Measurements from ENCODE around the gene TXNDC8.
"Not testable (repeated sequence)": the region's sequence is repeated elsewhere in the genome, so short reads cannot be mapped to it uniquely, and the experiment has no call there.

Gene TXNDC8

GRCh38 chr9:110337727-110338126 lies at the start of gene TXNDC8:
TXNDC8 (minus strand) TSS chr9:110337863.
- DNase-seq, result no peak

- no peak for DNase-seq
These were observed 45.8 kb upstream of the TXNDC8 start for GRCh38 chr9:110383491-110383890.

- no peak for DNase-seq
These were observed 45.1 kb upstream of the TXNDC8 start for GRCh38 chr9:110382731-110383130.

GRCh38 chr9:110371411-110372007 lies 33.8 kb upstream of the TXNDC8 start:
- DNase-seq, result no peak

GRCh38 chr9:110370315-110370714 lies 32.7 kb upstream of the TXNDC8 start:
- DNase-seq, result no peak

- DNase-seq, result no peak
These were observed 26.8 kb upstream of the TXNDC8 start for GRCh38 chr9:110364451-110364850.

- not testable (repeated sequence) for DNase-seq
These were observed 21.3 kb upstream of the TXNDC8 start for GRCh38 chr9:110358992-110359391.

GRCh38 chr9:110357505-110357904 lies 19.8 kb upstream of the TXNDC8 start:
- DNase-seq, result no peak

GRCh38 chr9:110356639-110357395 lies 19.2 kb upstream of the TXNDC8 start:
- no peak for DNase-seq

- no peak for DNase-seq
These were observed 18.2 kb upstream of the TXNDC8 start for GRCh38 chr9:110355911-110356310.

- no peak for DNase-seq
These were observed 13.4 kb upstream of the TXNDC8 start for GRCh38 chr9:110351009-110351467.

GRCh38 chr9:110346325-110346724 lies 8.7 kb upstream of the TXNDC8 start:
- no peak for DNase-seq

GRCh38 chr9:110344821-110345220 lies 7.2 kb upstream of the TXNDC8 start:
- no peak for DNase-seq

GRCh38 chr9:110343551-110343950 lies 5.9 kb upstream of the TXNDC8 start:
- no peak for DNase-seq

GRCh38 chr9:110340306-110340705 lies 2.6 kb upstream of the TXNDC8 start:
- no peak for DNase-seq

GRCh38 chr9:110338143-110338542 lies 480 bp upstream of the TXNDC8 start:
- no peak for DNase-seq

- DNase-seq, result no peak
These were observed 1.3 kb downstream of the TXNDC8 start for GRCh38 chr9:110336363-110336762.

- no peak for DNase-seq
These were observed 2.8 kb downstream of the TXNDC8 start for GRCh38 chr9:110334871-110335270.

- DNase-seq, result no peak
These were observed 3.5 kb downstream of the TXNDC8 start for GRCh38 chr9:110334183-110334582.

GRCh38 chr9:110332766-110333165 lies 4.9 kb downstream of the TXNDC8 start:
- DNase-seq, result no peak

- no peak for DNase-seq
These were observed 7.1 kb downstream of the TXNDC8 start for GRCh38 chr9:110330484-110331105.

- no peak for DNase-seq
These were observed 7.9 kb downstream of the TXNDC8 start for GRCh38 chr9:110329639-110330230.

GRCh38 chr9:110328763-110329162 lies 8.9 kb downstream of the TXNDC8 start:
- DNase-seq, result no peak

- no peak for DNase-seq
These were observed 9.9 kb downstream of the TXNDC8 start for GRCh38 chr9:110327716-110328115.
